ENCODE measurements around the gene DCDC1.
"Not testable (repeated sequence)": the region's sequence is repeated elsewhere in the genome, so short reads cannot be mapped to it uniquely, and the experiment has no call there.

Gene DCDC1

GRCh38 chr11:30985536-30985935, 384.0 kb downstream of the DCDC1 start:
- no peak for DNase-seq (ENCODE audit: low read depth)

GRCh38 chr11:30984827-30985226, 384.7 kb downstream of the DCDC1 start:
- no peak for DNase-seq (ENCODE audit: low read depth)

GRCh38 chr11:30984442-30984816, 385.1 kb downstream of the DCDC1 start:
- DNase-seq (ENCODE audit: low read depth): no peak

- DNase-seq (ENCODE audit: low read depth): no peak
These were observed 385.6 kb downstream of the DCDC1 start for GRCh38 chr11:30983776-30984441.

- DNase-seq (ENCODE audit: low read depth): no peak
These were observed 386.4 kb downstream of the DCDC1 start for GRCh38 chr11:30983143-30983542.

GRCh38 chr11:30967579-30967978, 402.0 kb downstream of the DCDC1 start:
- DNase-seq (ENCODE audit: low read depth): no peak

GRCh38 chr11:30960387-30960992, 409.0 kb downstream of the DCDC1 start:
- DNase-seq (ENCODE audit: low read depth): no peak

- DNase-seq (ENCODE audit: low read depth): no peak
These were observed 412.8 kb downstream of the DCDC1 start for GRCh38 chr11:30956751-30957150.

- DNase-seq (ENCODE audit: low read depth): no peak
These were observed 419.7 kb downstream of the DCDC1 start for GRCh38 chr11:30949838-30950237.

- not testable (repeated sequence) for DNase-seq (ENCODE audit: low read depth)
These were observed 421.8 kb downstream of the DCDC1 start for GRCh38 chr11:30947715-30948114.

GRCh38 chr11:30938810-30939209, 430.7 kb downstream of the DCDC1 start:
- no peak for DNase-seq (ENCODE audit: low read depth)

- DNase-seq (ENCODE audit: low read depth): no peak
These were observed 431.4 kb downstream of the DCDC1 start for GRCh38 chr11:30938171-30938570.

GRCh38 chr11:30936491-30936890, 433.0 kb downstream of the DCDC1 start:
- DNase-seq (ENCODE audit: low read depth): no peak

- no peak for DNase-seq (ENCODE audit: low read depth)
These were observed 433.7 kb downstream of the DCDC1 start for GRCh38 chr11:30935861-30936260.

- DNase-seq (ENCODE audit: low read depth): no peak
These were observed 443.4 kb downstream of the DCDC1 start for GRCh38 chr11:30926130-30926529.

GRCh38 chr11:30921811-30922210, 447.7 kb downstream of the DCDC1 start:
- no peak for DNase-seq (ENCODE audit: low read depth)

- DNase-seq (ENCODE audit: low read depth): no peak
These were observed 450.0 kb downstream of the DCDC1 start for GRCh38 chr11:30919389-30920152.

GRCh38 chr11:30917859-30918478, 451.6 kb downstream of the DCDC1 start:
- DNase-seq (ENCODE audit: low read depth): no peak

- no peak for DNase-seq (ENCODE audit: low read depth)
These were observed 452.3 kb downstream of the DCDC1 start for GRCh38 chr11:30917266-30917665.

- DNase-seq (ENCODE audit: low read depth): no peak
These were observed 452.8 kb downstream of the DCDC1 start for GRCh38 chr11:30916764-30917163.

GRCh38 chr11:30914143-30914762, 455.3 kb downstream of the DCDC1 start:
- no peak for DNase-seq (ENCODE audit: low read depth)

- no peak for DNase-seq (ENCODE audit: low read depth)
These were observed 458.3 kb downstream of the DCDC1 start for GRCh38 chr11:30911247-30911646.

Measured in stimulated activated CD8-positive, alpha-beta memory T cell treated with anti-CD3 and anti-CD28 coated beads, Interleukin-15, amount 100 ng/mL, for 1 hour (primary cell).